ENCODE measurements around the gene RHOV. TPM values are rescaled to one million over a fixed set of nuclear protein-coding genes. Genes with fewer than 3 reads are reported as not detected.
"Not testable (repeated sequence)": the region's sequence is repeated elsewhere in the genome, so short reads cannot be mapped to it uniquely, and the experiment has no call there.

Gene RHOV
- total RNA-seq, 2 experiments from 2014 or later: 0.63 to 1.5 TPM

- ChIA-PET CTCF (ENCODE audit: unreplicated experiment) (no interaction called here), POLR2A (no interaction called here)
- H3K36me3 ChIP-seq (ENCODE audit: insufficient read depth, low read length): no peaks in the 10 kb centered on the region
- H3K79me2 ChIP-seq (ENCODE audit: insufficient read depth, low read depth, low read length): no peaks in the 10 kb centered on the region
- no peak overlapping the region for H3K4me3 ChIP-seq (ENCODE audit: low read depth, low read length, poor library complexity, severe bottlenecking)
- no peak overlapping the region for H2AFZ ChIP-seq (ENCODE audit: low read length)
- peaks cover 13% of the 10 kb centered on the region for H3K4me1 ChIP-seq (ENCODE audit: insufficient read depth, low read length, poor library complexity, severe bottlenecking)
- DNase-seq (ENCODE audit: low spot score): no peak
- H4K20me1 ChIP-seq (ENCODE audit: insufficient read depth, low read length): no peaks in the 10 kb centered on the region
- no peaks in the 10 kb centered on the region for H3K9me3 ChIP-seq (ENCODE audit: low read length)
- H3K27ac ChIP-seq (ENCODE audit: low read depth, low read length, poor library complexity, severe bottlenecking): no peak overlapping the region
- no peak for TF ChIP-seq EZH2phosphoT487 (IDR thresholded peaks at IDR 0.05; ENCODE audit: borderline replicate concordance, low read depth, low read length)
- no peak for TF ChIP-seq CTCF (conservative IDR thresholded peaks at IDR 0.05; ENCODE audit: low read length)
- BruUV-seq (replicated peaks): no TSS peak
- intact Hi-C loops (cut with micrococcal nuclease; ENCODE audit: unreplicated experiment): no loop called here
- H3K4me2 ChIP-seq (ENCODE audit: low read length): no peak overlapping the region
- H3K9me2 ChIP-seq (ENCODE audit: insufficient read depth, low read length): no peaks in the 10 kb centered on the region
Measured at GRCh38 chr15:40867199-40867598, 6.8 kb downstream of the RHOV start.

GRCh38 chr15:40863660-40864270, 10.3 kb downstream of the RHOV start:
- TF ChIP-seq CTCF (conservative IDR thresholded peaks at IDR 0.05; ENCODE audit: low read length) (no peak), EZH2phosphoT487 (IDR thresholded peaks at IDR 0.05; ENCODE audit: borderline replicate concordance, low read depth, low read length) (no peak)
- DNase-seq (ENCODE audit: low spot score): no peak
- no peak overlapping the region for H3K4me3 ChIP-seq (ENCODE audit: low read depth, low read length, poor library complexity, severe bottlenecking)
- intact Hi-C loops (cut with micrococcal nuclease; ENCODE audit: unreplicated experiment): no loop called here
- H3K4me2 ChIP-seq (ENCODE audit: low read length): no peak overlapping the region
- CTCF ChIA-PET (ENCODE audit: unreplicated experiment): no interaction called here
- no peaks in the 10 kb centered on the region for H3K9me3 ChIP-seq (ENCODE audit: low read length)
- H3K4me1 ChIP-seq (ENCODE audit: insufficient read depth, low read length, poor library complexity, severe bottlenecking): peaks cover 7% of the 10 kb centered on the region
- POLR2A ChIA-PET: no interaction called here
- no peaks in the 10 kb centered on the region for H3K79me2 ChIP-seq (ENCODE audit: insufficient read depth, low read depth, low read length)
- H3K36me3 ChIP-seq (ENCODE audit: insufficient read depth, low read length): no peaks in the 10 kb centered on the region
- BruUV-seq (replicated peaks): no TSS peak
- H3K9me2 ChIP-seq (ENCODE audit: insufficient read depth, low read length): no peaks in the 10 kb centered on the region
- H4K20me1 ChIP-seq (ENCODE audit: insufficient read depth, low read length): no peaks in the 10 kb centered on the region
- H2AFZ ChIP-seq (ENCODE audit: low read length): no peak overlapping the region
- no peak overlapping the region for H3K27ac ChIP-seq (ENCODE audit: low read depth, low read length, poor library complexity, severe bottlenecking)

DNA sequence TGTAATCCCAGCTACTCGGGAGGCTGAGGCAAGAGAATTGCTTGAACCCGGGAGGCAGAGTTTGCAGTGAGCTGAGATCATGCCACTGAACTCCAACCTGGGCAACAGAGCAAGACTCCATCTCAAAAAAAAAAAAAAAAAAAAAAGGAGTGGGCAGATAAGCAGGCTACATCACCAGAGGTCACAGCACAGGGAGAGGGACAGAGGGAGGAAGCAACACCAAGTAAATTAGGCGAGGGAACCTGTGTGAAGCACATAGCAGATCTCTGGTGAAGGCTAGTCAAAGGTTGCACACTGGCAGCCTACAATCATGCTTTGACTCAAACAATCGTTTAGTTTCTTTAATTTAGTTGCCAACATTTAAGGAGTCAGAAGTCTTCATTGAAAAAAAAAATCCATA, 12.9 kb downstream of the RHOV start:
- H3K36me3 ChIP-seq (ENCODE audit: insufficient read depth, low read length); H3K9me3 ChIP-seq (ENCODE audit: low read length); intact Hi-C loops (cut with micrococcal nuclease; ENCODE audit: unreplicated experiment); H4K20me1 ChIP-seq (ENCODE audit: insufficient read depth, low read length); H3K79me2 ChIP-seq (ENCODE audit: insufficient read depth, low read depth, low read length); H3K4me3 ChIP-seq (ENCODE audit: low read depth, low read length, poor library complexity, severe bottlenecking); BruUV-seq (replicated peaks); H3K9me2 ChIP-seq (ENCODE audit: insufficient read depth, low read length); H3K4me2 ChIP-seq (ENCODE audit: low read length); H2AFZ ChIP-seq (ENCODE audit: low read length); DNase-seq (ENCODE audit: low spot score); H3K27ac ChIP-seq (ENCODE audit: low read depth, low read length, poor library complexity, severe bottlenecking): not testable (repeated sequence)
- peaks cover 22% of the 10 kb centered on the region for H3K4me1 ChIP-seq (ENCODE audit: insufficient read depth, low read length, poor library complexity, severe bottlenecking)
- POLR2A ChIA-PET: interaction anchor here (0.9 kb wide), 1 partner anchor 31 kb away, joined by 4 read pairs; no protein-coding TSS in a partner anchor
- CTCF ChIA-PET (ENCODE audit: unreplicated experiment): interaction anchor here (0.6 kb wide), 1 partner anchor 33 kb away, joined by 5 read pairs; no protein-coding TSS in a partner anchor
